Neural cell (in vitro differentiated cells): Measurements from ENCODE around the gene SYTL5.

Source experiments
- CTCF ChIP-seq: fragments of 450-650 bp; IDR thresholded peaks from 2 replicates; pipeline ENCODE4 v1.5.1; 2014; ENCODE audit warnings: antibody characterized with exemption, mild to moderate bottlenecking, moderate library complexity; ENCODE audit not compliant: poor library complexity, severe bottlenecking
- EZH2 ChIP-seq: fragments of 200-600, 300-800 bp; shearing (Covaris generic), sonication (generic); IDR thresholded peaks from 2 replicates; pipeline ENCODE4 v1.6.1; 2014; ENCODE audit warnings: antibody characterized with exemption, low read length, borderline replicate concordance, mild to moderate bottlenecking; ENCODE audit not compliant: insufficient read depth, poor library complexity, severe bottlenecking
- MXI1 ChIP-seq: fragments of 450-650 bp; conservative IDR thresholded peaks from 2 replicates; pipeline ENCODE4 v1.6.1; 2014; ENCODE audit warnings: antibody characterized with exemption, mild to moderate bottlenecking; ENCODE audit not compliant: poor library complexity, severe bottlenecking
- POLR2AphosphoS5 ChIP-seq: IDR thresholded peaks from 2 replicates; pipeline ENCODE4 v1.6.1; 2012
- RAD21 ChIP-seq: fragments of 450-650 bp; conservative IDR thresholded peaks from 2 replicates; pipeline ENCODE4 v1.6.1; 2014; ENCODE audit warnings: antibody characterized with exemption, mild to moderate bottlenecking, moderate library complexity
- SMC3 ChIP-seq: fragments of 450-650 bp; conservative IDR thresholded peaks from 2 replicates; pipeline ENCODE4 v1.6.1; 2014; ENCODE audit warnings: antibody characterized with exemption, mild to moderate bottlenecking, moderate library complexity; ENCODE audit not compliant: poor library complexity
- TAF1 ChIP-seq: IDR thresholded peaks from 2 replicates; pipeline ENCODE4 v1.6.1; 2012; ENCODE audit warnings: low read depth

GRCh38 chrX:38163193-38163592, 156.8 kb downstream of the SYTL5 start:
- TF ChIP-seq TAF1 (no peak), EZH2 (no peak), CTCF (no peak), MXI1 (no peak), RAD21 (no peak), POLR2AphosphoS5 (no peak), SMC3 (no peak)
